Lung microvascular endothelial cell (primary cell): ENCODE measurements around the gene ENOX2. TPM values are rescaled to one million over a fixed set of nuclear protein-coding genes. Genes with fewer than 3 reads are reported as not detected.

Source experiments
- DNase-seq, 2 donors: peaks; one replicate each; pipeline versions ENCODE4 v3.0.0 to v3.0.0-alpha.2; 2010; ENCODE audit warnings: low read depth in 2 of 2
- total RNA-seq: library from RNA; depleted of rRNA; stranded (reverse); fragments of >200 nt; gene quantifications from 2 replicates; pipeline ENCODE4 v1.2.1, GENCODE V29; 2014

The ENOX2 gene
- total RNA-seq, 1 donor from 2014 or later = 8.3 TPM

- no peak for DNase-seq
Observed at GRCh38 chrX:130884627-130885026, 18.4 kb downstream of the ENOX2 start.

GRCh38 chrX:130879869-130880268, 23.1 kb downstream of the ENOX2 start:
- DNase-seq = peak in 1 of 2 donors; percentile 1

- DNase-seq = peak; percentile 48 to 65
Observed at GRCh38 chrX:130878350-130879341, 24.4 kb downstream of the ENOX2 start.

- DNase-seq = no peak
Observed at GRCh38 chrX:130877892-130878341, 25.1 kb downstream of the ENOX2 start.

GRCh38 chrX:130876226-130876625, 26.8 kb downstream of the ENOX2 start:
- no peak for DNase-seq

GRCh38 chrX:130874751-130875150, 28.3 kb downstream of the ENOX2 start:
- DNase-seq = no peak

GRCh38 chrX:130869239-130869638, 33.8 kb downstream of the ENOX2 start:
- DNase-seq = no peak

- no peak for DNase-seq
Observed at GRCh38 chrX:130861462-130861861, 41.5 kb downstream of the ENOX2 start.

- DNase-seq = no peak
Observed at GRCh38 chrX:130857207-130857606, 45.8 kb downstream of the ENOX2 start.

GRCh38 chrX:130851569-130851968, 51.4 kb downstream of the ENOX2 start:
- DNase-seq = no peak

- no peak for DNase-seq
Observed at GRCh38 chrX:130848763-130849162, 54.2 kb downstream of the ENOX2 start.

- no peak for DNase-seq
Observed at GRCh38 chrX:130846746-130847145, 56.3 kb downstream of the ENOX2 start.

- no peak for DNase-seq
Observed at GRCh38 chrX:130841776-130842175, 61.2 kb downstream of the ENOX2 start.

GRCh38 chrX:130840345-130840744, 62.7 kb downstream of the ENOX2 start:
- no peak for DNase-seq

- no peak for DNase-seq
Observed at GRCh38 chrX:130836447-130836846, 66.6 kb downstream of the ENOX2 start.

- no peak for DNase-seq
Observed at GRCh38 chrX:130834830-130835229, 68.2 kb downstream of the ENOX2 start.

GRCh38 chrX:130834149-130834548, 68.9 kb downstream of the ENOX2 start:
- DNase-seq = no peak

GRCh38 chrX:130831347-130831722, 71.7 kb downstream of the ENOX2 start:
- no peak for DNase-seq

- no peak for DNase-seq
Observed at GRCh38 chrX:130830599-130831346, 72.2 kb downstream of the ENOX2 start.

- no peak for DNase-seq
Observed at GRCh38 chrX:130829526-130830515, 73.2 kb downstream of the ENOX2 start.

- DNase-seq = no peak
Observed at GRCh38 chrX:130828641-130829040, 74.4 kb downstream of the ENOX2 start.
